ENCODE data around the gene CDH23. TPM values are rescaled to one million over a fixed set of nuclear protein-coding genes. Genes with fewer than 3 reads are reported as not detected.

Gene CDH23
- total RNA-seq, 2 experiments from 2014 or later: 0.16 to 0.61 TPM

DNA sequence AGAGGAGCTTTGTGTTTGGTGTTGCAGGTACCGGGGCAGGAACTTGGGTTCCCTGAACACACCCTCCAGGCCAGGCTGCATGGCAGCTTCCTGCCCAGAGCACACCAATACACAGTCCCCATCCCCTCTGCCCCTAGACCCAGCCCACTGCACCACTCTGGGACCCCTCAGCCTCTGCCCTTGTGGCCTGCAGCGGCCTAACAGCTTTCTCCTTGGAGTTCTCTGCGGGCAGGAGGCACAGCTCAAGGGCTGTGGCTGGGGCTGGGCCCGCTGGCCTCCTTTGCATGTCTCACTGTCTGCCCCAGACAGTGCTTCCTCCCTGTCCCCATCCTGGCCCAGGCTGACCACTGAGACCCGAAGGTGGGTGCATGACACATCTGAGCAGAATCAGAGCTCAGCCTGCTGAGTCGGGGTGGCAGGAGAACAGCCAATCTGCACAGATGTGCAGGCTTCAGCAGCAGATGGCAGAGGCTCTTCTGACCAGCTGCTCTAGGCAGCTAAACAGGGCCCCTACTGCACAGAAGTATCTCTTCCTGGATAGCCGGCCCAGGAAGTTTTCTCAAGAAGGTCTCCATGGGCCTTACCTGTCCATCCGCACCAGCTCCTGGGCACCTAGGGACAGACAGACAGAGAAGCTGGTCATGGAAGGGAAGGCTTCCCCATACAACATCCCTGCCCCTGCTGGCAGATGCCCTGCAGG, 355.8 kb downstream of the CDH23 start:
- Mint-ChIP-seq H3K36me3 (peaks cover 17% of the 10 kb centered on the region), H3K9me3 (ENCODE audit: low read depth) (no peaks in the 10 kb centered on the region), H3K27me3 (no peaks in the 10 kb centered on the region), H3K4me1 (peaks cover 84% of the 10 kb centered on the region), H3K27ac (peak overlapping the region; percentile 92), H3K4me3 (no peak overlapping the region)
- peak; percentile 68 for DNase-seq
- ATAC-seq: no peak
- CTCF ChIA-PET: interaction anchor here (0.7 to 2.5 kb wide), 16 partner anchors 10 to 55 kb away, joined by 3 to 18 read pairs (median 5); partner anchors contain the start of gene VSIR

DNA sequence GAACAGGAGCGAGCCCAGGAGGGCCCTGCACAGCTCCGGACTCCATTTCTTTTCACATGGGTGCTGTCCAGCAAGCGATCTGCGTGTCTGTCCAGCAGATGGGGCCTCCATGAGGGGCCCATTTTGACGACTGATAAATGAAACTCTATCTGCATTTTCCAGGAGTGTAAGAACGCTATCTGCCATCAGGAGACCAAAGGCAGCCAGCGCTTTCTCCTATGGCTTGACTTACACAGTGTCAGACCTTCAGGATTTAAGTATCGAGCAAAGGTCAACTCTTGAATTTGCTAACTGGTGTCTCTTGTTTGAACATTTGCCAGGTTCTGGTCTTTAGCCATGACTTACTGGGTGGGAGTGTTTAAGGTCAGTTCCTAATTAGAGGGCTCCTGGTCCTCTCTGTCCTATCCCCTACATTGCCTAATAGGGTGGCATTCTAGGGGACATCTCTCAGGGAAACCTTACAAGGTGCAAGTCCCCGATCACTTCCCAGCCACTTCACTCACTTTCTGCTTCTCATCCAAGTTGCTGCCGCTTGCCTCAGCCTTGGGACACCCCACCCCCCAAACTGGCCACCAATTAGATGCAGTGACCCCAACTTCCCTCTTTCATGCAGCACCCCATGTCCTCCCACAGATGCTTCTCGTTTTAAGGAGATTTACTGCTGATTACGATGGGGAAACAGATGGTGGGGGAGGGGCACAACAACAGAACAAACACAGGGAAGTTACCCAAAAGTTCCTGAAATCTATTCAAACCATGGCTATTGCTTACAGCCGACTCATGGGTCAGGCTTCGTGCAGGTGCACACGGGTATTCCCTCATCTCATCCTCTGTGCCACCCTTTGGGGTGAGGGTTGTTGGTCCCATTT, 356.6 kb downstream of the CDH23 start:
- no peak for ATAC-seq
- Mint-ChIP-seq H3K9me3 (ENCODE audit: low read depth) (no peaks in the 10 kb centered on the region), H3K27me3 (no peaks in the 10 kb centered on the region), H3K36me3 (peaks cover 20% of the 10 kb centered on the region), H3K27ac (peak overlapping the region; percentile 92), H3K4me1 (peaks cover 84% of the 10 kb centered on the region), H3K4me3 (no peak overlapping the region)
- CTCF ChIA-PET: interaction anchor here (1.2 to 2.5 kb wide), 12 partner anchors 10 to 56 kb away, joined by 3 to 18 read pairs (median 5); partner anchors contain the start of gene VSIR
- no peak for DNase-seq

DNA sequence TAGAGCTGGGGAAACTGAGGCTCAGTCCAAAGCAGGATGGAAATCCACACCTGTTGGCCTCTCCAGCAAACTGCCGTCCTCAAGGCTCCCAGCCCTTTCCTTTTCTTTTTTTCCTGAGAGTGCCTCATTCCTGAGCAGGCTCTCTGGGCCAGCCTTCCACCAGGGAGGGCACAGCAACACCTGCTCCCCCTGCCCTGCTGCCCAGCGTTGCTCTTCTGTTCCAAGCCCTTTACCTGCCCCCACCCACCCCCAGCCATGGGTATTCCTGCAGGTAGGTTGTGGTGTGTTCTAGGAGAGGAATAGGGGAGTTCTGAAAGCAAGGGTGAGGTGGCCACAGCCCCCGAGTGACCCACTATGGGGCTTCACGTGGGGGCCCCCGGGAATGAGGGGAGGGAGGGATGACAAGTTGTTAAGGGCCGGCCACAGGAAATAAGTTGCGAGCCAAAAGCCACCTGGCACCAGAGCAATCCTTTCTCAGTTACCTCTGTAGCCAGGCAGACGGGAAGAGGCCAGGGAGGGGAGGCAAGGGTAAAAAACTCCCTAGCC, 357.3 kb downstream of the CDH23 start:
- Mint-ChIP-seq H3K27me3 (no peaks in the 10 kb centered on the region), H3K27ac (no peak overlapping the region), H3K36me3 (peaks cover 19% of the 10 kb centered on the region), H3K4me1 (peaks cover 81% of the 10 kb centered on the region), H3K9me3 (ENCODE audit: low read depth) (no peaks in the 10 kb centered on the region), H3K4me3 (no peak overlapping the region)
- no peak for DNase-seq
- ATAC-seq: no peak
- CTCF ChIA-PET: interaction anchor here (2.5 kb wide), 2 partner anchors 10 to 19 kb away, joined by 7 to 18 read pairs; partner anchors contain the start of gene VSIR

GRCh38 chr10:71754562-71754961, 357.8 kb downstream of the CDH23 start:
- CTCF ChIA-PET: interaction anchor here (1.5 to 2.8 kb wide), 3 partner anchors 9 to 18 kb away, joined by 6 to 26 read pairs (median 7); partner anchors contain the start of gene VSIR
- Mint-ChIP-seq H3K27me3 (no peaks in the 10 kb centered on the region), H3K27ac (no peak overlapping the region), H3K9me3 (ENCODE audit: low read depth) (no peaks in the 10 kb centered on the region), H3K36me3 (peaks cover 19% of the 10 kb centered on the region), H3K4me1 (peaks cover 76% of the 10 kb centered on the region), H3K4me3 (no peak overlapping the region)
- ATAC-seq: no peak
- DNase-seq: no peak

GRCh38 chr10:71755179-71755879, 358.6 kb downstream of the CDH23 start:
- ATAC-seq (no peak), DNase-seq (no peak)
- peaks cover 17% of the 10 kb centered on the region for H3K36me3 Mint-ChIP-seq
- no peaks in the 10 kb centered on the region for H3K9me3 Mint-ChIP-seq (ENCODE audit: low read depth)
- peaks cover 70% of the 10 kb centered on the region for H3K4me1 Mint-ChIP-seq
- no peak overlapping the region for H3K4me3 Mint-ChIP-seq
- no peaks in the 10 kb centered on the region for H3K27me3 Mint-ChIP-seq
- CTCF ChIA-PET: interaction anchor here (1.5 to 3.2 kb wide), 5 partner anchors 8 to 47 kb away, joined by 6 to 26 read pairs (median 7); partner anchors contain the start of gene VSIR
- no peak overlapping the region for H3K27ac Mint-ChIP-seq

DNA sequence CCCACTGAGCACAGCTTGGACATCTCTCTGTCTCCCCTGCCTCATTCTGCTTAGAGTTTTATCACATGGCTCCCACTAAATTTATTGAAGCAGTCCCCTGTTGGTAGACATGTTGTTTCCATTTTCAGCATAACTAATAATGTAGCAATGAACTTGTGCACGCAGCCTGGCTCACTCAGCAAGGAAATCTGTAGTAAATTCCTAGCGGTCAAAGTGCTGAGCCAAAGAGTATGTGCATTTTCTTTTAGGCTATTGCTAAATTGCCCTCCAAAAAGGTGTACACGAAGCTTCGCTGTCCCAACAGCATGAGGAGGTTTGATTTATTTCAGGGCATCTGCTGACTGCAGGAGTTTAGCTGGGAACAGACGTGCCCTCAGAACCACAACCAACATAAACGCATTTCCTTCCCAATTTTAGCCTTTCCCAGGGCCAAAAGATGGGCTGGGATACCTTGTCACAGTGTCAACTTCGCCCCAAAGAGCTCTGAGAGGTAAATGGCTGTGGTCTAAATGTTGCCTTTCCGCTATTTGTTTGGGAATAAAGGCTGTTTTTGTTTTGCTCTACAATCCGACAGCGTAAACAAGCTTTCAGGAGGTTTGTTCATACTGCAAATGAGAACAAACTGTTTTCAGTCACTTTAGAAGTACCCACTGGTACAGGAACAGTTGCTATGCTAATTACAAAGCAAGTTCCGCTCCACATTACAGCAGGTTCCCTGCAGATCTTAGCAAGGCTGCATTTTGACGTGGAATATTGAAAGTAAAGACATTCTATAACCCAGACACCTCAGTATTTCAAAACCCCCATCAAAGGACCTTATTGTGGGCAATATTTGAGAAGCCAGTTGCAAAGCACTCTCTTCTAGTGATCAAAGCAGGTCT, 359.8 kb downstream of the CDH23 start:
- H3K27ac Mint-ChIP-seq: peak overlapping the region; percentile 88
- no peaks in the 10 kb centered on the region for H3K9me3 Mint-ChIP-seq (ENCODE audit: low read depth)
- ATAC-seq (peak; percentile 52), DNase-seq (no peak)
- CTCF ChIA-PET: interaction anchor here (0.7 to 3.2 kb wide), 9 partner anchors 9 to 59 kb away, joined by 3 to 26 read pairs (median 11); partner anchors contain the start of gene VSIR
- peaks cover 16% of the 10 kb centered on the region for H3K36me3 Mint-ChIP-seq
- no peaks in the 10 kb centered on the region for H3K27me3 Mint-ChIP-seq
- H3K4me3 Mint-ChIP-seq: peak overlapping the region; percentile 55
- H3K4me1 Mint-ChIP-seq: peaks cover 69% of the 10 kb centered on the region

GRCh38 chr10:71757399-71757922, 360.7 kb downstream of the CDH23 start:
- Mint-ChIP-seq H3K9me3 (ENCODE audit: low read depth) (no peaks in the 10 kb centered on the region), H3K27me3 (no peaks in the 10 kb centered on the region), H3K27ac (peak overlapping the region; percentile 88), H3K36me3 (peaks cover 16% of the 10 kb centered on the region), H3K4me3 (peak overlapping the region; percentile 55), H3K4me1 (peaks cover 61% of the 10 kb centered on the region)
- CTCF ChIA-PET: interaction anchor here (0.7 to 3.2 kb wide), 13 partner anchors 10 to 64 kb away, joined by 3 to 26 read pairs (median 7); partner anchors contain the start of gene VSIR
- ATAC-seq: peak; percentile 18
- DNase-seq: no peak

DNA sequence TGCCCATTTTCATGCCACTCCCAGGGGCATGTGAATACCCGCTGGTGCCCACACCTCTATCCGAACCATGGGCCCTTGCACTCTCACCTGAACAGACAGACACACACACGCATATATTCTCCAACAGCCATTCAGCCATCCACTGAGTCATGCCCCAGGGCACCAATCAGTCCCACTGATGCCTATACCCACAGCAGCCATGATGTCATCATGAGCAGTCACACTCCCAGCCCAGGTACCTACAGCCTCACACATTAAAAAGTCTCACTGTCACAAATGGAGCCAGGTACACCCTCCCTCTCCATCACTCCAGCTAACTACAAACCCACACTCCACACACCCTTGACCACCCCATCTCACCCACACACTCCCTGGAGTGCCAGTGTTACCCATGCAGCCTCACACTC, 364.4 kb downstream of the CDH23 start:
- no peaks in the 10 kb centered on the region for H3K9me3 Mint-ChIP-seq (ENCODE audit: low read depth)
- no peak overlapping the region for H3K4me3 Mint-ChIP-seq
- H3K27ac Mint-ChIP-seq: no peak overlapping the region
- H3K36me3 Mint-ChIP-seq: peaks cover 16% of the 10 kb centered on the region
- H3K4me1 Mint-ChIP-seq: peaks cover 46% of the 10 kb centered on the region
- ATAC-seq (peak; percentile 15), DNase-seq (no peak)
- H3K27me3 Mint-ChIP-seq: no peaks in the 10 kb centered on the region
- CTCF ChIA-PET: interaction anchor here (5.1 kb wide), 1 partner anchor 13 kb away, joined by 26 read pairs; the partner anchor contains the start of gene VSIR

DNA sequence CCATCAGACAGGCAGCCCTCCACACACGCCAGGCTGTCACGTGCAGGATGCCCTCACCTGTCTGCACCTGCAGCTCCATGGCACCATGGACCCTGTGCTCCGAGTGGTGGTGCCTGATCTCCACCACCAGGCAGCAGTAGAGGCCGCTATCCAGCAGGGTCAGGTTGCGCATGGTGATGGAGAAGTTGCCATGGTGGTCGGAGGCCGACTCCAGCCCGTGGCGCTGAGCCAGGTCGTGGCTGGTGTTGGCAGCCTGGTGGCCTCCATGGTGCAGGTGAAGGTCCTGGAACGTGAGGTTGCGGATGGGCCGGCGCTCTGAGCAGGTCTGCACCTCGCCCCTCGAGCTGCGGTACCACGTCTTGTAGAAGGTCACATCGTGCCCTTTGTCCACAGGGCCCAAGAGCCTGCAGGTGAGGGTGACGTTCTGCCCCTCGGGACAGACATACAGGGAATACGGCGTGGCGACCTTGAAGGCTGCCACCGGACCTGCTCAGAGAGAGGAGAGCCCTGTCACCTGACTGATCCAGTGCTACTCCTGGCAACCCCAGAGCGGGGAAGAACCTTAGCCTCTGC, 364.9 kb downstream of the CDH23 start:
- CTCF ChIA-PET: interaction anchor here (1.4 to 5.1 kb wide), 2 partner anchors 13 to 193 kb away, joined by 3 to 26 read pairs; partner anchors contain the start of gene VSIR
- Mint-ChIP-seq H3K4me1 (peaks cover 45% of the 10 kb centered on the region), H3K36me3 (peaks cover 16% of the 10 kb centered on the region), H3K4me3 (no peak overlapping the region), H3K27me3 (no peaks in the 10 kb centered on the region), H3K27ac (no peak overlapping the region), H3K9me3 (ENCODE audit: low read depth) (no peaks in the 10 kb centered on the region)
- ATAC-seq: no peak
- DNase-seq: no peak

- H3K9me3 Mint-ChIP-seq (ENCODE audit: low read depth): no peaks in the 10 kb centered on the region
- no peak for DNase-seq
- peaks cover 16% of the 10 kb centered on the region for H3K36me3 Mint-ChIP-seq
- peaks cover 45% of the 10 kb centered on the region for H3K4me1 Mint-ChIP-seq
- no peak overlapping the region for H3K4me3 Mint-ChIP-seq
- CTCF ChIA-PET: interaction anchor here (1.2 to 5.1 kb wide), 6 partner anchors 10 to 193 kb away, joined by 3 to 26 read pairs (median 7); partner anchors contain the start of gene VSIR
- H3K27me3 Mint-ChIP-seq: no peaks in the 10 kb centered on the region
- ATAC-seq: no peak
- H3K27ac Mint-ChIP-seq: no peak overlapping the region
Observed at GRCh38 chr10:71762324-71762723, 365.6 kb downstream of the CDH23 start.

- Mint-ChIP-seq H3K36me3 (peaks cover 19% of the 10 kb centered on the region), H3K4me1 (peaks cover 45% of the 10 kb centered on the region), H3K27me3 (no peaks in the 10 kb centered on the region), H3K27ac (no peak overlapping the region), H3K9me3 (ENCODE audit: low read depth) (no peaks in the 10 kb centered on the region), H3K4me3 (no peak overlapping the region)
- ATAC-seq (no peak), DNase-seq (no peak)
- CTCF ChIA-PET: interaction anchor here (0.8 to 5.1 kb wide), 7 partner anchors 9 to 193 kb away, joined by 3 to 26 read pairs (median 7); partner anchors contain the start of gene VSIR
Observed at GRCh38 chr10:71763352-71764127, 366.8 kb downstream of the CDH23 start.
